ENCODE results near the gene IFNGR1. TPM values are rescaled to one million over a fixed set of nuclear protein-coding genes. Genes with fewer than 3 reads are reported as not detected.

IFNGR1 gene
- total and polyA plus RNA-seq, 2 of the 13 experiments (the other 11 are each of a cell fraction or from before 2014, with no cell fraction given): 82.8 to 87.8 TPM

DNA sequence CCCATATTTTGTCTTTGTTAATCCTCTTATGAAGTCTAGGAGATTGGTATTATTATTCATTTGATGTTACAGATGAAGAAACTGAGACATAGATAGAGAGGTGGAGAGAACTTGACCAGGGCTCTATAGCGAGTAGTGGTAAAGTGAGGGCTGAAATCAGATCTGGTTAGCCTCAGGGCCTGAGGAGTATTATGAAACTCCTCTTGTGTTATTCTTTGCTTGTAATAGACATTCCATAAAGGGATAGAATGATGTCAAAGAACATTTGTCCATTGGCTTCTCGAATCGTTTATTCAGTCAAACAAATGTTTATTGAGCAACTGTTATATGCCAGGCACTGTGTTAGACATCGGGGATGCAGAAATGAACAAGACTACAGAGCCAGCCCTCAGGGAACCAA lies 45.7 kb downstream of the IFNGR1 start, which contains the start of gene IL22RA2:
Gene IL22RA2, minus strand, starts transcription at position 144 of the 400 bp plus-strand sequence. CDS start 11,895 bp downstream, outside the sequence.
- BruUV-seq (replicated peaks): no TSS peak
- Histone ChIP-seq H3K27me3 (ENCODE audit: control insufficient read depth in 1 of 2, insufficient read depth in 2 of 2, low read length in 2 of 2) (peaks cover 0 to 22% of the 10 kb centered on the region in 2 experiments; a peak in 3 of 5 replicates), H3K9me3 (ENCODE audit: low read length) (0 out of 2 replicates have a peak, but pooled peaks cover 8% of the 10 kb centered on the region), H3K27ac (ENCODE audit: extremely low read length, insufficient read depth, low read length) (no peak within 1 kb of the TSS), H3K4me1 (ENCODE audit: insufficient read depth, low read length) (no peaks in the 10 kb centered on the region), H3K4me3 (replicated peaks in 1 of 3; ENCODE audit: insufficient read depth in 1 of 3, low read depth in 2 of 3, low read length in 3 of 3) (no peak within 1 kb of the TSS), H3K9ac (ENCODE audit: insufficient read depth, low read depth, low read length) (no peak within 1 kb of the TSS), H3K4me2 (ENCODE audit: low read depth, low read length) (no peak within 1 kb of the TSS), H3K36me3 (replicated peaks in 1 of 2; ENCODE audit: control insufficient read depth in 1 of 2, insufficient read depth in 2 of 2, low read length in 2 of 2) (no peaks in the 10 kb centered on the region), H4K20me1 (ENCODE audit: insufficient read depth, low read length) (no peaks in the 10 kb centered on the region), H3K79me2 (ENCODE audit: insufficient read depth, low read length) (no peaks in the 10 kb centered on the region), H2AFZ (ENCODE audit: low read length) (no peak within 1 kb of the TSS)
- intact Hi-C loops (cut with micrococcal nuclease; ENCODE audit: unreplicated experiment): no loop called here
- FAIRE-seq (no peak), DNase-seq (ENCODE audit: low spot score) (no peak), ATAC-seq (no peak)
- CTCF ChIA-PET (ENCODE audit: low intra/inter-chr PET ratio, low total read pairs): no interaction called here
- POLR2A ChIA-PET: no interaction called here
- WGBS (ENCODE audit: low lambda C conversion rate): 18% methylated on average over 4 of the region's 4 CpGs
- TF ChIP-seq DPF2 (CRISPR knock-in tag; IDR thresholded peaks at IDR 0.05; ENCODE audit: borderline replicate concordance, low read depth): no peak
- TF ChIP-seq, protein P1, sequence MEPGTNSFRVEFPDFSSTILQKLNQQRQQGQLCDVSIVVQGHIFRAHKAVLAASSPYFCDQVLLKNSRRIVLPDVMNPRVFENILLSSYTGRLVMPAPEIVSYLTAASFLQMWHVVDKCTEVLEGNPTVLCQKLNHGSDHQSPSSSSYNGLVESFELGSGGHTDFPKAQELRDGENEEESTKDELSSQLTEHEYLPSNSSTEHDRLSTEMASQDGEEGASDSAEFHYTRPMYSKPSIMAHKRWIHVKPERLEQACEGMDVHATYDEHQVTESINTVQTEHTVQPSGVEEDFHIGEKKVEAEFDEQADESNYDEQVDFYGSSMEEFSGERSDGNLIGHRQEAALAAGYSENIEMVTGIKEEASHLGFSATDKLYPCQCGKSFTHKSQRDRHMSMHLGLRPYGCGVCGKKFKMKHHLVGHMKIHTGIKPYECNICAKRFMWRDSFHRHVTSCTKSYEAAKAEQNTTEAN (CRISPR knock-in tag; conservative IDR thresholded peaks at IDR 0.05): no peak
- in situ Hi-C loops (cut with HindIII; ENCODE audit: extremely low pct_ligation_motif_present, low pct_unique_long_range_greater_than_20kb): no loop called here

DNA sequence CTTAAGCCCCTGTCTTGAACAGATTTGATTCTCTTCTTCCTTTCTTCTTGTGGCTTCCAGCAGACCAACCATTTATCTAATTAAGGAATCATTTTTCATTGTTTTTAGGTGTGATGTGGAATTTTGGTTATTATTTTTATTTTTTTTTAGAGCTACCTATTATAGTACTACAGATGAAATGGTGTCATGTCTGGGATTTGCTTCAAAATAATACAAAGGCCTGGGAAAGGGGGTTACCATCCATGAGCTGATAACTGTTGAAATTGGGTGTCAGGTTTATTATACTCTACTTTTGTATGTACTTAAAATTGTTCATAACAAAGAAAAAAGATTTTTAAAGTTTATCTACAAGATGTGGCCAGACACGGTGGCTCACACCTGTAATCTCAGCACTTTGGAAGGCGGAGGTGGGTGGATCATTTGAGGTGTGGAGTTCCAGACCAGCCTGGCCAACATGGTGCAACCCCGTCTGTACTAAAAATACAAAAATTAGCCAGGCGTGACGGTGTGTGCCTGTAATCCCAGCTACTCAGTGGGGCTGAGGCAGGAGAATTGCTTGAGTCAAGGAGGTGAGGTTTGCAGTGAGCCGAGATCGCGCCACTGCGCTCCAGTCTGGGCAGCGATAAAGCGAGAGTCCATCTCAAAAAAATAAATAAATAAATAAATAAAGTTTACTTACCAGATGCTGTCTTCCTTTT lies 46.3 kb downstream of the IFNGR1 start:
- H3K79me2 ChIP-seq (ENCODE audit: insufficient read depth, low read length): no peaks in the 10 kb centered on the region
- CTCF ChIA-PET (ENCODE audit: low intra/inter-chr PET ratio, low total read pairs): no interaction called here
- TF ChIP-seq ZBTB3 (CRISPR knock-in tag; IDR thresholded peaks at IDR 0.05; ENCODE audit: borderline replicate concordance, low read depth) (no peak), ZKSCAN5 (CRISPR knock-in tag; IDR thresholded peaks at IDR 0.05) (no peak), EED (CRISPR knock-in tag; IDR thresholded peaks at IDR 0.05) (no peak), ZBTB42 (CRISPR knock-in tag; IDR thresholded peaks at IDR 0.05) (no peak), ZNF160 (CRISPR knock-in tag; IDR thresholded peaks at IDR 0.05) (no peak)
- TF ChIP-seq, protein P2, sequence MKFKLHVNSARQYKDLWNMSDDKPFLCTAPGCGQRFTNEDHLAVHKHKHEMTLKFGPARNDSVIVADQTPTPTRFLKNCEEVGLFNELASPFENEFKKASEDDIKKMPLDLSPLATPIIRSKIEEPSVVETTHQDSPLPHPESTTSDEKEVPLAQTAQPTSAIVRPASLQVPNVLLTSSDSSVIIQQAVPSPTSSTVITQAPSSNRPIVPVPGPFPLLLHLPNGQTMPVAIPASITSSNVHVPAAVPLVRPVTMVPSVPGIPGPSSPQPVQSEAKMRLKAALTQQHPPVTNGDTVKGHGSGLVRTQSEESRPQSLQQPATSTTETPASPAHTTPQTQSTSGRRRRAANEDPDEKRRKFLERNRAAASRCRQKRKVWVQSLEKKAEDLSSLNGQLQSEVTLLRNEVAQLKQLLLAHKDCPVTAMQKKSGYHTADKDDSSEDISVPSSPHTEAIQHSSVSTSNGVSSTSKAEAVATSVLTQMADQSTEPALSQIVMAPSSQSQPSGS (CRISPR knock-in tag; IDR thresholded peaks at IDR 0.05): no peak
- ATAC-seq: no peak
- no peaks in the 10 kb centered on the region for H3K4me1 ChIP-seq (ENCODE audit: insufficient read depth, low read length)
- in situ Hi-C loops (cut with HindIII; ENCODE audit: extremely low pct_ligation_motif_present, low pct_unique_long_range_greater_than_20kb) (no loop called here), intact Hi-C loops (cut with micrococcal nuclease; ENCODE audit: unreplicated experiment) (no loop called here)
- no peaks in the 10 kb centered on the region for H4K20me1 ChIP-seq (ENCODE audit: insufficient read depth, low read length)
- no peak for DNase-seq (ENCODE audit: low spot score)
- WGBS (ENCODE audit: low lambda C conversion rate): 78% methylated on average over 11 of the region's 11 CpGs
- H3K4me2 ChIP-seq (ENCODE audit: low read depth, low read length): no peak overlapping the region
- no TSS peak for BruUV-seq (replicated peaks)
- no peak overlapping the region for H3K4me3 ChIP-seq (replicated peaks in 1 of 3; ENCODE audit: insufficient read depth in 1 of 3, low read depth in 2 of 3, low read length in 3 of 3)
- peaks cover 0 to 22% of the 10 kb centered on the region in 2 experiments; a peak in 3 of 5 replicates for H3K27me3 ChIP-seq (ENCODE audit: control insufficient read depth in 1 of 2, insufficient read depth in 2 of 2, low read length in 2 of 2)
- FAIRE-seq: no peak
- H3K9me3 ChIP-seq (ENCODE audit: low read length): 0 out of 2 replicates have a peak, but pooled peaks cover 5% of the 10 kb centered on the region
- no peaks in the 10 kb centered on the region for H3K36me3 ChIP-seq (replicated peaks in 1 of 2; ENCODE audit: control insufficient read depth in 1 of 2, insufficient read depth in 2 of 2, low read length in 2 of 2)
- POLR2A ChIA-PET: no interaction called here
- H3K9ac ChIP-seq (ENCODE audit: insufficient read depth, low read depth, low read length): no peak overlapping the region
- H2AFZ ChIP-seq (ENCODE audit: low read length): no peak overlapping the region
- no peak overlapping the region for H3K27ac ChIP-seq (ENCODE audit: extremely low read length, insufficient read depth, low read length)

Data from HepG2 (cell line).